GM21515 (cell line): Measurements from ENCODE around the gene CEP192.
"Not testable (repeated sequence)": the region's sequence is repeated elsewhere in the genome, so short reads cannot be mapped to it uniquely, and the experiment has no call there.

ENCODE experiments used
- ATAC-seq: cut with Tn5 transposase; IDR thresholded peaks from one replicate; pipeline ENCODE4 v1.9.1; 2021; ENCODE audit not compliant: unreplicated experiment

Gene CEP192

DNA sequence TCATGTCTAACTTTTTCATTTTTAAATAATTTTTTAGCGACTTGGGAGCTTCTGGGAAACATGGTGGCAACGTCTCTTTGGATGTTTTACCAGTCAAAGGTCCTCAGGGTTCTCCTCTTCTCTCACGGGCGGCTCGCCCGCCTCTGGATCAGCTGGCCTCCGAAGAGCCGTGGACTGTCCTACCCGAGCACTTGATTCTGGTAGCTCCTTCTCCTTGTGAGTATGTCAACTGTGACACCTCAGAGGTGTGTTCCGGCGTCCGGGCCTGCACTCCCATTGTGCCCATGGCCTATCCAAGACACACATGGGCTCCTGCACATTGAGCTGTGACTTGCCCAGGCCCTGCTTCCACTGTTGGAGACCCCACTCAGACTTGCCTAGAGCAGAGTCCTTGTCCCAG is 104.3 kb downstream of the CEP192 start:
- ATAC-seq = no peak

DNA sequence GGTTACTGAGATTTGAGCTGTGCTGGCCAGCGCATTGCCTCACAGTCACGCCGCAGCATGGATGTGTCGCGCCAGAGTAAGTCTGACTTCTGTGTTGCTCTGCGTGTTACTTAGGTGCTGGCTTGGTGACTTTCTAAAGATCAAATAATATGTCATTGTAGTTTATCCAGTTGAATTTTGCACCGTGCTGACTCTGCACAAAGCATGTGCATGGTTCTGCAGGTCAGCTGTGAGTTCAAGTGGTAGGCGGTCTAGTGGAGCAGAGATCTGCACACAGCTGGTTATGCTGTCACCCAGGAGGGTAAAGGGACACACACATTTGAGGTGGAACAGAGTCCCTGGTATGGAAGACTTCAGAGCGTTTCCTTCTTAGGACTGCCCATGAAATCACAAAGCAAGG is 105.1 kb downstream of the CEP192 start:
- no peak for ATAC-seq

DNA sequence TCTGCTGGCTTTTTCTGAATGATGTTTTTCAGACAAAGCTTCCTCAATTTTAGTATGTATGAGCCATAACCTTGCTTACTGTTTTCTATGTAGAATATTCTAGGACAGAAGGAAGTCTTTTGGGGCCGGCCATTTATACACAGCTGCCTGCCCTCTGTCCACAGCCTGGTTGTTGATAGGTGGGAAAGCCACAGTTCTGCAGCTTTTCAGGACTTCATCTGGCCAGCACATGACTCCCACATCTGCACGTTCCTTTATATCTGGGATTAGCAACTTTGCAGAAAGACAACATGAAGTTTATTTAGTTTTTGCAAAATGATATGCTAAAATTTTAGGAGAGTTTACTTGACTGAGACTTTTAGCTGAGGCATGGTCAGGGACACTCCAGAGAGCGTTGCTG is 105.6 kb downstream of the CEP192 start:
- ATAC-seq = no peak

DNA sequence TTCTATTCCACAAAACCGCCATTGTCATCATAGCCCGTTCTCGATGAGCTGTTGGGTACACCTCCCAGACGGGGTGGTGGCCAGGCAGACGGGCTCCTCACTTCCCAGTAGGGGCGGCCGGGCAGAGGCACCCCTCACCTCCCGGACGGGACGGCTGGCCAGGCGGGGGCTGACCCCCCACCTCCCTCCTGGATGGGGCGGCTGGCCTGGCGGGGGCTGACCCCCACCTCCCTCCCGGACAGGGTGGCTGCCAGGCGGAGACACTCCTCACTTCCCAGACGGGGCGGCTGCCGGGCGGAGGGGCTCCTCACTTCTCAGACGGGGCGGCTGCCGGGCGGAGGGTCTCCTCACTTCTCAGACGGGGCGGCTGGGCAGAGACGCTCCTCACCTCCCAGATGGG is 106.9 kb downstream of the CEP192 start:
- not testable (repeated sequence) for ATAC-seq

DNA sequence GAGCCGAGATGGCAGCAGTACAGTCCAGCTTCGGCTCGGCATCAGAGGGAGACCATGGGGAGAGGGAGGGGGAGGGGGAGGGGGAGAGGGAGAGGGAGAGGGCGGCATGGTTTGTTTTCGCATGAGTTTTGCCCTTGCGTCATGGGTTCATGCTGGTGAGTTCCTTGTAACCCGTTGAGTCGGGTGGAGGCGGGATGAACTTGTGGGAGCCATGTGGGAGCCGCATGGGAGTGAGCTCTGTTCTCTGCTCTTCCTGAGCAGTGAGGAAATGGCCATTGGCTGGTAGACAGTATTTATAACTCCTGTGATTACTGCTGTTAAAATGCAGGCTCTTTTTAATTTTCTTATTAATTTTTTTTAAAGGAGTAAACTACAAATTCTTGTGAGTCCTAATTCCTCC is 108.0 kb downstream of the CEP192 start:
- ATAC-seq = no peak

GRCh38 chr18:13100942-13101658 is 109.9 kb downstream of the CEP192 start:
- no peak for ATAC-seq

DNA sequence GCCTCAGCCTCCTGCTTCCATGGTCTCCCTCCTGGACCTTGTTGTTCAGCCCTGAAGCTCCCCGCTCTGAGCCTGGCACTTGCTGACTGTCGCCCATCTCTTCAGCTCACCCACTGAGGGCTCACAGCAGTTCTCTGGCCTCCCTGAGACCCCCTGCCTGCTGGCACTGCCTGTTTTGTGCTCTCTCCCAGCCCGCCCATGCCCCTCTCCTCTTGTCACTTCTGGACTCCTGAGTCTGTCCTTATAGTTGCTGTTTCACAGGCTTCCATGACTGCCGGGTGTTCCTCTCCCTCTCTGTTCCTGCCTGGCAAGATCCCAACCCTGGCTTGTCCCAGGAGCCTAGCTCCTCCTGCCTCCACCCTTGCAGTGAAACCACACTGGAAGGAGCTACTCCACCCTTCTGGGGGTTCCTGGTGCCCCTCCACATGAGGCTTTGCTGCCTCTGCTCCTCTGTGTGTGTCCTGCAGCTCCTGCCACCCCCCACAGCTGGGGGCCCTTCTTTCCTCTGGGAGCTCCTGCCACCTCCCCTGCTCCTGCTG is 110.6 kb downstream of the CEP192 start:
- no peak for ATAC-seq

DNA sequence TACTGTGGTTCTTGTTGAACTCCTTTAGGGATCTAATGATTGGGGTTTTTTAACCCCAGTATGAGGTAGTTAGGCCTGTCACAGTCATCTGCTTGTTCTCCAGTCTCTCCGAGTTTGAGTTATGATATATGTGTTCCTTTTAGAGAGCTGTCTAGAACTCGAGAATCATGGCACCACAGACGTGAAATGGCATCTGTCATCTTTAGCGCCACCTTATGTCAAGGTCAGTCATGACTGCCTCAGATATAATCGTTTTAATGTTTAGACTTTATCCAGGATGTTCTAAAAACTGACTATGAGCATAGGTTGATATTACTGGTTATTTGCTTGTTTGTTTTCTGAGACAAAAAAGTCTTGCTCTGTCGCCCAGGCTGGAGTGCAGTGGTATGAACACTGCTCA is 112.2 kb downstream of the CEP192 start:
- no peak for ATAC-seq

DNA sequence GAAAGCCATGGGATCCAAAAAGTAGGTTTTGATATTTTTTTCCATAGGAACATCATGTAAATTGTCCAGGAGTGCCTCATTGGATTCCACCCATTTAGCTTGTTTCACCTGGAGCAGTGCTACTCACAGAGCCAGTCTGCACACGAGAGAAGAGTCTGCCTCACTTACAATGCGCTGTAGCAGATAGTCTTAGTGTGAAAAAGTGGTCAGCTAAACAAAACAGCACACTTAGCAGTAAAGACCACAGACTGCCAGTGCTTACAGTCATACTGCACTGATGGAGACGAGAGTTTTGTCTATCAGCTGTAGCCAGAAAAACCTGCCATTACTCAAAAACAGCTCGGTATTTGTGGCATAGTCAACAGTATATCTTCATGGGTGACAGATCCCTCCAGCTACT is 113.9 kb downstream of the CEP192 start:
- no peak for ATAC-seq

DNA sequence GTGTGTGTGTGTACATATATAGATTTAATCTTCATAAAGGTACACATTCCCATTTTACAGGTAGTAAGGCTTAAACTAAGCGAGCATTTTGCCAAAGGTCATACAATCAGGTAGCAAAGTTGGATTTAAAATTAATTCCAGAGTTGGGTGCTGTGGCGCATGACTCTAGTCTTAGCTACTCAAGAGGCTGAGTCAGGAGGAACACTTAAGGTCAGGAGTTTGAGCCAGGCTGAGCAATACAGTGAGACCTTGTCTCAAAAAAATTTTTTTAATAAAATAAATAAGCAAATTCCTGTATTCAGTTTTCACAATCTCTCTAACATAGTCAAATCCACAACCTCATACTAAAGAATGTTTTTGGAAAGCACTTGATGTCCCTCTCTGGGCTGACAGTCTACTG is 115.9 kb downstream of the CEP192 start:
- no peak for ATAC-seq

DNA sequence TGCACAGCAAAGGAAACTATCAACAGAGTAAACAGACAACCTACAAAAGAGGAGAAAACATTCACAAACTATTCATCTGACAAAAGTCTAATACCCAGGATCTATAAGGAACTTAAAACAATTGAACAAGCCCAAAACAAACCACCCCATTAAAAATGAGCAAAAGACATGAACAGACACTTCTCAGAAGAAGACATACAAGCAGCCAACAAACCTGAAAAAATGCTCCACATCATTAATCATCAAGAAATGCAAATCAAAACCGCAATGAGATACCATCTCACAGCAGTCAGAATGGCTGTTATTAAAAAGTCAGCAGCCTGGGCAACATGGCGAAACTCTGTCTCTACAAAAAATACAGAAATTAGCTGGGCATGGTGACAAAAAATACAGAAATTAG is 117.2 kb downstream of the CEP192 start:
- ATAC-seq = no peak

- no peak for ATAC-seq
Observed at GRCh38 chr18:13110559-13110958, 119.4 kb downstream of the CEP192 start.

DNA sequence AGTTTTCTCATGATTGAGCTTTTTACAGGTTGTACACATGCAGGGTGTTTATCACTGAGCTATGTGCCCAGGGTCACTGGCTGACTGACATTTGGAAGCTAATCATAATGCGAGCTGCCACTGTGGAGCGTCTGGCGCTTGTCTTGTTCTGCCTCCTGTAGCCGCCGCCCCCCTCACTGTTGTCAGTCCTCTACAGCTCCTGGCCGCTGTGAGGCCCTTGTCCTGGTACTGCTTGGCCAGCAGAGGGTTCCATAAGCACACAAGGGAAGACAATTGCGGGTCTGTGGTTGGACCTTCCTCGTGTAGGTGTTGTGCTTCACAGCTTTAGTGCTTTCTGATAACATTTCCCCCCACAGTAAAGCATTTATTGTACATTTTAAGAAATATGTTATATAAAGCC is 121.8 kb downstream of the CEP192 start:
- ATAC-seq = no peak

GRCh38 chr18:13120255-13120654 is 129.1 kb downstream of the CEP192 start:
- ATAC-seq = no peak

DNA sequence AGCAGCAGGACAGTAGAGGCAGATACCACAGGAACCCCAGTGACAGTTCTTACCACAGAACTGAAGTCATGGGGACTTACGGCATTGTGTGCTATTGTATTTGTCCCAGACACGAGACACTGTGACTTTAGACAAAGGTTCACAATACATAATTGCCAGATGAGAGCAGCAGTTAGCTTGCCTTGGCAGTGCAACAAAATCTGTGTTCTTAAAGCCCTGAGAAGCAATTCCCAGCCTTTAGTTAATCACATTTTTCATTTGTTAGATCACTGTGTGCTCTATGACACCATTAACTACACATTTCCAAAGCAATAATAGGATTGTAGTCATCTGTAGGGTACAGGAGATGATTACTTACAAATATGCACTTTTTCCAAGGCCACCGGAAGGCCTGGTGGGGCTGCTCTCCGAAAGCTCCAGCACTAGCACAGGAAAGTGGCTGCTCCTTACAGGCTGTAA is 129.8 kb downstream of the CEP192 start:
- no peak for ATAC-seq

- ATAC-seq = no peak
Observed at GRCh38 chr18:13124411-13124810, 133.2 kb downstream of the CEP192 start.

DNA sequence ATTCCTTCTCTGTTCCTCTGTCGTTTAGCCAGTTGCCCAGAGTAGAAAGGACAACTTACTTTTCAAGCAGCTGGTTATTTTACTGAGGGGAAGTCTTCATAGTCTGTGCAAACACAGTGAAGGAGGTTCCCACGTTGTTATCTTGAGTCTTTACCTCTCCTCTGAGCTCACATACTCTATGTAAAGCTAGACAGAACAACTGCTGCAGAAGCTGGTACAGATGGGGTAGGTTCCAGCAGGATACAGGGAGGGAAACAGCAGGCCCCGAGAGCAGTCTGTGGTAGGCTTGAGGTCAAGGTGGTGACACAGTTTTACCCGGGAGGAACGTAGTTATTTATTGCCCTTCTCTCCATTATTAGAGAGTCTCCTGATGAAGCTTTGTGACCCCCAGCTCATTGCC is 134.0 kb downstream of the CEP192 start:
- no peak for ATAC-seq

- ATAC-seq = no peak
Observed at GRCh38 chr18:13126966-13127598, 135.9 kb downstream of the CEP192 start.

DNA sequence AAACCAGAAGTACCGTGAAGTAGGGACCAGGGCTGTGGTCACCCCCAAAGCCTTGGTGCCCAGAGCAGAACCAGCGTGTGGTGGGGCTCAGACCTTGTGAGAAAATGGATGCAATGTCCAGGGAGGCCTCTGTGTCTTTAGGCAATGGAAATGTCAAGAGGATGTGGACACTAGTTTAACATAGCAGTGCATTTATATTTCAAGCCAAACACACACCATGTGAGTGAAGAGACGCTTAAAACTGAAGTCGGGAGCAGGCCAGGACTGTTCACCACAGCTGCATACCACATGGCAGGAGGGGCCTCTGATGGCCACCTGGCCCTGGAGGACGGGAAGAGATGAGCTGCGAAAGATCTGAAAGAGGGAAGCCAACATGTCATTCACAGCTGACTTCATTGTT is 140.1 kb downstream of the CEP192 start:
- no peak for ATAC-seq

DNA sequence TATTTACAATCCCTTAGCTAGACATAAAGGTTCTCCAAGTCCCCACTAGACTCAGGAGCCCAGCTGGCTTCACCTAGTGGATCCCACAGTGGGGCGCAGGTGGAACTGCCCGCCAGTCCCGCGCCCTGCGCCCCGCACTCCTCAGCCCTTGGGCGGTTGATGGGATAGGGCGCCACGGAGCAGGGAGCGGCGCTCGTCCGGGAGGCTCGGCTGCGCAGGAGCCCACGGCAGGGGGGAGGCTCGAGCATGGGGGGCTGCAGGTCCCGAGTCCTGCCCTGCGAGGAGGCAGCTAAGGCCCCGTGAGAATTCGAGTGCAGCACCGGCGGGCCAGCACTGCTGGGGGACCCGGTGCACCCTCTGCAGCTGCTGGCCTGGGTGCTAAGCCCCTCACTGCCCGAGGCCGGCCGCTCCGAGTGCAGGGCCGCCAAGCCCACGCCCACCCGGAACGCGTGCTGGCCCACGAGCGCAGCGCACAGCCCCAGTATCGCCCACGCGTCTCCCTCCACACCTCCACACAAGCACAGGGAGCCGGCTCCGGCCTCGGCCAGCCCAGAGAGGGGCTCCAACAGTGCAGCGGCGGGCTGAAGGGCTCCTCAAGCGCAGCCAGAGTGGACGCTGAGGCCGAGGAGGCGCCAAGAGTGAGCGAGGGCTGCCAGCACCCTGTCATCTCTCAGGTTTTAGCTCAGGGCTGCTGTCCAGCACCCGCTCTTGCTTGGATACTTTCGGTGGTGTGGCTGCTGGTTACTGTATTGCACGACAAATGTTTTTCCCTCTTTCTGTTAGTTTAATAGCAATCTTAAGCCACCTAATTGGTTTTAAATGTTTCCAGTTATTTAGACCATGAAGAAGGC is 143.6 kb downstream of the CEP192 start:
- ATAC-seq = no peak

- ATAC-seq = no peak
Observed at GRCh38 chr18:13136056-13136903, 145.1 kb downstream of the CEP192 start.
